HG02970 (cell line): Measurements from ENCODE around the gene CHRM1.

ENCODE experiments used
- ATAC-seq: cut with Tn5 transposase; IDR thresholded peaks from one replicate; pipeline ENCODE4 v1.9.1; 2021; ENCODE audit warnings: mild to moderate bottlenecking, moderate library complexity, moderate number of reproducible peaks; ENCODE audit not compliant: unreplicated experiment, low FRiP score

The CHRM1 gene

GRCh38 chr11:62908468-62909072, 12.6 kb downstream of the CHRM1 start:
- ATAC-seq = no peak

DNA sequence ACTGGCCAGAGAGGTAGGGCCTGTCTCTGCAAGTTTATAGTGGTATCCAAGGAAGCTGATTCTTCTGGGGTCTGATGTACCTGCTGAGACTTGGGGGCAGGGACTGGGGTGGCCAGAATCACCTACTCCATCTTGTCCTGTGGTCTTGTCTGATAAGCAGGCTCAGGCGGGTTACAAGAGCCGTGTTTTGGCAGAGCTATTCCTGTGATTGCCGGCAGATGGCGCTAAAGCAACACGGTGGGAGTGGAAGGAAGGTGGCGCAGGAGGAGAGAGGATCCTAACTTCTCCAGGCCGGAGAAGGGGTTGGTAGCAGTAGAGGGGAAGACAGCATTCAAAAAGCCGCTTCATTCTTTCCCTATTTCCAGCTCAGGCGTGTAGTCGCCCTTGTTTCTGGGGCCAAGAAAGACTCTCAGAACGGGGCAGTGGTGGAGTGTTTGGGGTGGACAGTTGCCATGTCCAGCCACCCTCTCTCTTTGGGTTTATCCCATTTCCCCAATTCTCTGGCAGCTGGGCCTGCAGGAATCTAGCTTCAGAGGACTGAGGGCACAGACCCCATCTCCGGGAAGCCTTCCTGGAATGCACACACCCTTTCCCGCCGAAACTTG, 15.1 kb downstream of the CHRM1 start:
- no peak for ATAC-seq

- no peak for ATAC-seq
Measured at GRCh38 chr11:62905296-62905695, 15.9 kb downstream of the CHRM1 start.

GRCh38 chr11:62902932-62903331, 18.2 kb downstream of the CHRM1 start:
- no peak for ATAC-seq

GRCh38 chr11:62898027-62898426, 23.1 kb downstream of the CHRM1 start:
- no peak for ATAC-seq

- ATAC-seq = no peak
Measured at GRCh38 chr11:62897311-62897710, 23.9 kb downstream of the CHRM1 start.

- ATAC-seq = no peak
Measured at GRCh38 chr11:62896049-62896448, 25.1 kb downstream of the CHRM1 start.

DNA sequence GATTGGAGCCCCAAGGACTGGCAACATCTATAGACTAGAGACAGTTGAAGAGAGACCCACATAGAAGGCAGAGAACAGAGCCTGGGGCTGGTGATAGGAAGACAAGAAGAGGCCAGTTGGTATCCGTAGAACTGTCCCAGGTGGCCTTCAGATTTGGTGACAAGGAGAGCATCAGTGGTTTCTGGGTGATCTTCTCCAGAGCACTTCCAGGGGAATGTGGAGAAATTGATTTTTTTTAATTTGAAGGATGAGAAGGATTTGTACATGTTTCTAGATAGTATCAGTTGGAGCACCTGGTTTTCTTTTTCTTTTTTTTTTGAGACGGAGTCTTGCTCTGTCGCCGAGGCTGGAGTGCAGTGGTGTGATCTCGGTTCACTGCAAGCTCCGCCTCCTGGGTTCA, 25.7 kb downstream of the CHRM1 start:
- ATAC-seq = no peak

GRCh38 chr11:62892077-62892922, 28.9 kb downstream of the CHRM1 start:
- no peak for ATAC-seq

DNA sequence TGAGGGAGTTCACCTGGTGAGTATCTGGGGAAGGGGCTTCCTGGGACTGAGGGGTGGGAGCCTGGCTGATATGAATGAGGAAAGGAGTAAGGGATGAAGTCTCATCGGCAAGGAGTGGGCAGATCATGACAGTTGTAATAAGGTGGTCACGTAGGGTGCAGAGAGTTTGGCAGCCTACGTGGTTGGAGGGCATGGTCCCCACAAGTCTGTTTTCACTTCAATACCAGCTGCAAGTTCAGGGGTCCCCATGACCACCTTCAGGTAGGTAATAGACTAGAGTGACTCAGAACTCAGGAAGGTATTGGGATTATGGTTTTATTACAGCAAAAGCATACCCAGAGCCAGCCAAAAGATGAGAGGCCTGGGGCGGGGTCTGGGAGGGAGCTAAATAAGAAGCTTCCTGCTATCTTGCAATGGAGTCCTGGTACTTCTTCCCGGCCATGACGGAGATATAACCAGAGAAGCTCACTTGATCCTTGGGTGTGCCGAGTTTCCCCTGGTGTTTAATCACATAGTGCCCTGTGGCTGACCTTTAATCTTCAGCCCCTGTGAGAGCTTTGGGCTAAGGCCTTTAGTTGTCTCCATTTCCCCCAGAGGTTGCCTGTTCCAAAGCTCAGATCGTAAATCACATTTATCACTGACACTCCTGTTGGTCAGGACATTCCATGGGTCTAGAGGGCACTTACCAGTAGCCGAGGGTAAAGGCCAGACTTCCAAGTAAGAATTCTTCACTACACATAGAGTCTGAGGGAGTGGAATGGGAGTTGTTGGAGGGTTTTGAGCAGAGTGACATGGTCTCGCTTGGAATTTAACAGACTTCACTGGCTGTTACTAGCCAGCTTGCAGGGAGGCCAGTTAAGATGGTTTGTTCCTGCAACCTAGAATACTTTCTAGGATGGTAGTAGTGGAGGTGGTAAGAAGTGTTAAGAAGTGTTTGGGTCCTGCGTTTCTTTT, 31.4 kb downstream of the CHRM1 start:
- ATAC-seq = no peak

DNA sequence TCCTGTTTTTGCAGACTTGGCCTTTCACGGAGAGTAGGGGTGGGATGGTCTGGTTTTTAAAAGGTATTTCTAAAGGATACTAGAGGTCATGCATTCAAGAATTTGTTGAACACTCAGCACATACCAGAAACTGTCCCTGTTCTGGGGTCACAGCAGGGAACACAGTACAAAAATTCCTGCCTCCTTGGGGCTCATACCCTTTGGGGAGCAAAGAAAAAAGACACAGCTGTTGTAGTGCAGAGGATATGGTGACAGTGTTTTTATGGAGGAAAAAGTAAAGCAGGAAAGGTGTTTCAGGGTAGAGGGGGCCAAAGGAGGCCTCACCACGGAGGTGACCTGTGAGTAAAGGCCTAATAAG, 32.1 kb downstream of the CHRM1 start:
- ATAC-seq = no peak

GRCh38 chr11:62888406-62888805, 32.8 kb downstream of the CHRM1 start:
- ATAC-seq = no peak

DNA sequence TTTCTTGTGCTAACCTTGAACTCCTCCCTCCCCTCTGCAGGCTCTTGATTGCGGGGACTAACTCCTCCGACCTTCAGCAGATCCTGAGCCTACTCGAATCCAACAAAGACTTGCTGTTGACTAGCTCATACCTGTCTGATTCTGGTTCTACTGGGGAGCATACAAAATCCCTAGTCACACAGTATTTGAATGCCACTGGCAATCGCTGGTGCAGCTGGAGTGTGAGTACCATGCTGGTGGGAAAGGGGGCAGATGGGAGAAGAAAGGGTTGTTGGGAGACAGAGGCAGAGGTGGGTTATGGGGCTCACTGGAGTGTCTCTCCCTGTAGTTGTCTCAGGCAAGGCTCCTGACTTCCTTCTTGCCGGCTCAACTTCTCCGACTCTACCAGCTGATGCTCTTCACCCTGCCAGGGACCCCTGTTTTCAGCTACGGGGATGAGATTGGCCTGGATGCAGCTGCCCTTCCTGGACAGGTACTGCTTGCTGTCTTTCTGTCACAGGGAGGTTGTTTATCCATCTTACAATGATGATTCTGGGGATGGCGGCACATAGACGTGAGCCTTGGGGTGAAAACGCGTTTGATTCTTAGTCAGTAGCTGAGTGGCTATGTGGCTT, 35.9 kb downstream of the CHRM1 start:
- no peak for ATAC-seq

- no peak for ATAC-seq
Measured at GRCh38 chr11:62883673-62884072, 37.5 kb downstream of the CHRM1 start.

GRCh38 chr11:62882788-62883501, 38.2 kb downstream of the CHRM1 start:
- no peak for ATAC-seq

GRCh38 chr11:62882431-62882749, 38.8 kb downstream of the CHRM1 start:
- ATAC-seq = no peak

DNA sequence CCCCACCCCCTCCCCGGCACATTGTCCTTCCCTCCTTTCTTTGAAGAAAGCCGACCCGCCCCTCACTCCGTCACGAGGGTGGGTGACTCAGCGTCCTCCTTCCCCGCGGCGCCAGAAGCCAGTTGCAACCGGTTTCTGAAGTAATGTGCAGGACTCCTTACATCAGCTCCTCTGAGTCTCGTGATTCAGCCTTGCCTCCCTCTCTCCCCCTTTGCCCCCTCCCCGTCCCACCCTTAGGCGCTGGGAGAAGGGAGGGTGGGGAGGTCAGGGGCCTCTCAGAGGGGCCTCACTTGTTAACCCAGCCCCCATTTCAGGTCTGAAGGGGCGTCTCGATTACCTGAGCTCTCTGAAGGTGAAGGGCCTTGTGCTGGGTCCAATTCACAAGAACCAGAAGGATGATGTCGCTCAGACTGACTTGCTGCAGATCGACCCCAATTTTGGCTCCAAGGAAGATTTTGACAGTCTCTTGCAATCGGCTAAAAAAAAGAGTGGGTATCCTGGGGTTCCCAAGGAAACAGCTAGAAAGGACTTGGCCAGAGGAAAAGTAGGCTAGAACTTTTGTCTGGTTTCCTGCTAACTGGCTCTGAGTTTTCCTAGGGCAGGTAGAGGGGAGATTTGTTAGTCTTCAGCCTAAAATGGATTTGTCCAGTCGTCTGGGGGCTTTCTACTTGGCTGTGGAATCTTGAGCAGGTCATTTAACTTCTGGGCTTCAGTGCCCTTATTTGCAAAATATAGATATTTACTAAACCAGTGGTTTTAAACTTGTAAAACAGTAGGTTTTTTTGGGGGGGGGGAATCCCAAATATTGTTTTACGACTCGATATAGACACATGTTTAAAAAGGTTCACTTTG, 39.4 kb downstream of the CHRM1 start:
- ATAC-seq = peak; percentile 39

- ATAC-seq = peak; percentile 57
Measured at GRCh38 chr11:62880803-62881578, 40.2 kb downstream of the CHRM1 start, which contains the start of gene SLC3A2. TSS of gene SLC3A2 (plus strand) at chr11:62880896. CDS start at chr11:62881024, 128 bp downstream.
